ENCODE results near the gene CACNG4. TPM values are rescaled to one million over a fixed set of nuclear protein-coding genes. Genes with fewer than 3 reads are reported as not detected.

CACNG4 gene
- total RNA-seq, 1 experiment from 2014 or later = not detected

- no peaks in the 10 kb centered on the region for H3K9me3 ChIP-seq (ENCODE audit: control insufficient read depth in 1 of 2, insufficient read depth in 1 of 2, low read depth in 1 of 2, low read length in 2 of 2)
- no peak overlapping the region for H3K4me2 ChIP-seq (ENCODE audit: low read length)
- ChIA-PET RAD21 (ENCODE audit: low non-redundant PET in 1 of 2, low total read pairs in 2 of 2, uncharacterized antibody in 2 of 2, unreplicated experiment in 2 of 2) (no interaction called here), CTCF (no interaction called here), POLR2A (no interaction called here)
- H2AFZ ChIP-seq (ENCODE audit: low read depth, low read length, poor library complexity, severe bottlenecking) = no peak overlapping the region
- peaks cover 34% of the 10 kb centered on the region; the same call in 1 of the 2 replicates for H3K27me3 ChIP-seq (ENCODE audit: insufficient read depth, low read length)
- H3K4me1 ChIP-seq (ENCODE audit: control insufficient read depth in 1 of 2, insufficient read depth in 2 of 2, low read length in 2 of 2) = peaks cover 11% of the 10 kb centered on the region in 2 experiments; a peak in 3 of 4 replicates
- no TSS peak for BruUV-seq (replicated peaks)
- H4K20me1 ChIP-seq (ENCODE audit: insufficient read depth) = no peaks in the 10 kb centered on the region
- intact Hi-C loops (cut with micrococcal nuclease) = no loop called here
- no peaks in the 10 kb centered on the region for H3K36me3 ChIP-seq (ENCODE audit: control insufficient read depth in 1 of 2, insufficient read depth in 2 of 2, low read length in 2 of 2)
- no peak overlapping the region for H3K9ac ChIP-seq (ENCODE audit: low read length)
- H3K27ac ChIP-seq (ENCODE audit: low read depth, low read length) = no peak overlapping the region
- no peak for DNase-seq (ENCODE audit: low read depth, low spot score)
- H3K79me2 ChIP-seq (ENCODE audit: insufficient read depth, low read length) = no peaks in the 10 kb centered on the region
- ATAC-seq = no peak
- H3K9me2 ChIP-seq (ENCODE audit: insufficient read depth) = no peaks in the 10 kb centered on the region
- TF ChIP-seq POLR2A (IDR thresholded peaks at IDR 0.05; ENCODE audit: borderline replicate concordance, extremely low read depth, insufficient read depth, insufficient read length) (no peak), EZH2 (IDR thresholded peaks at IDR 0.05) (no peak), ZFX (IDR thresholded peaks at IDR 0.05) (no peak), SP1 (IDR thresholded peaks at IDR 0.05; ENCODE audit: low read depth) (no peak), FOSL1 (IDR thresholded peaks at IDR 0.05; ENCODE audit: low read depth) (no peak), SIN3A (IDR thresholded peaks at IDR 0.05; ENCODE audit: low read depth) (no peak), TCF7L2 (IDR thresholded peaks at IDR 0.05; ENCODE audit: borderline replicate concordance, extremely low read depth, insufficient read depth, insufficient read length) (no peak)
- TF ChIP-seq, protein P1, sequence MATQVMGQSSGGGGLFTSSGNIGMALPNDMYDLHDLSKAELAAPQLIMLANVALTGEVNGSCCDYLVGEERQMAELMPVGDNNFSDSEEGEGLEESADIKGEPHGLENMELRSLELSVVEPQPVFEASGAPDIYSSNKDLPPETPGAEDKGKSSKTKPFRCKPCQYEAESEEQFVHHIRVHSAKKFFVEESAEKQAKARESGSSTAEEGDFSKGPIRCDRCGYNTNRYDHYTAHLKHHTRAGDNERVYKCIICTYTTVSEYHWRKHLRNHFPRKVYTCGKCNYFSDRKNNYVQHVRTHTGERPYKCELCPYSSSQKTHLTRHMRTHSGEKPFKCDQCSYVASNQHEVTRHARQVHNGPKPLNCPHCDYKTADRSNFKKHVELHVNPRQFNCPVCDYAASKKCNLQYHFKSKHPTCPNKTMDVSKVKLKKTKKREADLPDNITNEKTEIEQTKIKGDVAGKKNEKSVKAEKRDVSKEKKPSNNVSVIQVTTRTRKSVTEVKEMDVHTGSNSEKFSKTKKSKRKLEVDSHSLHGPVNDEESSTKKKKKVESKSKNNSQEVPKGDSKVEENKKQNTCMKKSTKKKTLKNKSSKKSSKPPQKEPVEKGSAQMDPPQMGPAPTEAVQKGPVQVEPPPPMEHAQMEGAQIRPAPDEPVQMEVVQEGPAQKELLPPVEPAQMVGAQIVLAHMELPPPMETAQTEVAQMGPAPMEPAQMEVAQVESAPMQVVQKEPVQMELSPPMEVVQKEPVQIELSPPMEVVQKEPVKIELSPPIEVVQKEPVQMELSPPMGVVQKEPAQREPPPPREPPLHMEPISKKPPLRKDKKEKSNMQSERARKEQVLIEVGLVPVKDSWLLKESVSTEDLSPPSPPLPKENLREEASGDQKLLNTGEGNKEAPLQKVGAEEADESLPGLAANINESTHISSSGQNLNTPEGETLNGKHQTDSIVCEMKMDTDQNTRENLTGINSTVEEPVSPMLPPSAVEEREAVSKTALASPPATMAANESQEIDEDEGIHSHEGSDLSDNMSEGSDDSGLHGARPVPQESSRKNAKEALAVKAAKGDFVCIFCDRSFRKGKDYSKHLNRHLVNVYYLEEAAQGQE (IDR thresholded peaks at IDR 0.05; ENCODE audit: low read depth) = no peak
- no peak overlapping the region for H3K4me3 ChIP-seq (replicated peaks in 1 of 2; ENCODE audit: low read depth in 1 of 2, low read length in 2 of 2)
Observed at GRCh38 chr17:66986659-66987058, 22.2 kb downstream of the CACNG4 start.

Measured in HCT116 (cell line).